GM21381 (cell line): ENCODE results near the gene TRIM29.
"Not testable (repeated sequence)": the region's sequence is repeated elsewhere in the genome, so short reads cannot be mapped to it uniquely, and the experiment has no call there.

Experiments used
- ATAC-seq: cut with Tn5 transposase; IDR thresholded peaks from one replicate; pipeline ENCODE4 v1.9.1; 2021; ENCODE audit warnings: mild to moderate bottlenecking, moderate library complexity; ENCODE audit not compliant: unreplicated experiment

The TRIM29 gene

GRCh38 chr11:120137611-120138521, at the start of gene TRIM29:
Gene TRIM29, minus strand, starts transcription at chr11:120138113. Its CDS starts 82 bp downstream, at chr11:120138031.
- no peak for ATAC-seq

- peak; percentile 63 for ATAC-seq
Observed at GRCh38 chr11:120186774-120187591, 49.1 kb upstream of the TRIM29 start.

- no peak for ATAC-seq
Observed at GRCh38 chr11:120186456-120186773, 48.5 kb upstream of the TRIM29 start.

- no peak for ATAC-seq
Observed at GRCh38 chr11:120185706-120186455, 48.0 kb upstream of the TRIM29 start.

- ATAC-seq = no peak
Observed at GRCh38 chr11:120184946-120185705, 47.2 kb upstream of the TRIM29 start.

GRCh38 chr11:120184371-120184945, 46.5 kb upstream of the TRIM29 start:
- no peak for ATAC-seq

GRCh38 chr11:120183701-120184141, 45.8 kb upstream of the TRIM29 start:
- no peak for ATAC-seq

GRCh38 chr11:120182790-120183491, 45.0 kb upstream of the TRIM29 start:
- ATAC-seq = no peak

GRCh38 chr11:120182372-120182771, 44.5 kb upstream of the TRIM29 start:
- no peak for ATAC-seq

GRCh38 chr11:120181376-120181975, 43.6 kb upstream of the TRIM29 start:
- ATAC-seq = no peak

GRCh38 chr11:120180551-120181232, 42.8 kb upstream of the TRIM29 start:
- ATAC-seq = no peak

- ATAC-seq = not testable (repeated sequence)
Observed at GRCh38 chr11:120180063-120180462, 42.1 kb upstream of the TRIM29 start.

- ATAC-seq = no peak
Observed at GRCh38 chr11:120179057-120179672, 41.3 kb upstream of the TRIM29 start.

GRCh38 chr11:120178561-120179056, 40.7 kb upstream of the TRIM29 start:
- no peak for ATAC-seq

GRCh38 chr11:120174866-120175265, 37.0 kb upstream of the TRIM29 start:
- no peak for ATAC-seq

- no peak for ATAC-seq
Observed at GRCh38 chr11:120173807-120174206, 35.9 kb upstream of the TRIM29 start.

- no peak for ATAC-seq
Observed at GRCh38 chr11:120173019-120173705, 35.2 kb upstream of the TRIM29 start.
